ENCODE results near the gene SCN5A. TPM values are rescaled to one million over a fixed set of nuclear protein-coding genes. Genes with fewer than 3 reads are reported as not detected.

The SCN5A gene
- total RNA-seq, 1 experiment from 2014 or later = 11.5 TPM

- Histone ChIP-seq H3K4me1 (ENCODE audit: control insufficient read depth in 1 of 2, insufficient read depth in 2 of 2, low read length in 2 of 2) (peaks cover 3 to 23% of the 10 kb centered on the region in 2 experiments), H3K36me3 (ENCODE audit: control insufficient read depth in 1 of 2, insufficient read depth in 2 of 2, low read length in 2 of 2) (no peaks in the 10 kb centered on the region), H3K9me3 (ENCODE audit: control insufficient read depth in 1 of 2, insufficient read depth in 1 of 2, low read depth in 1 of 2, low read length in 2 of 2) (no peaks in the 10 kb centered on the region), H3K9ac (ENCODE audit: low read length) (no peak overlapping the region), H3K4me3 (replicated peaks in 1 of 2; ENCODE audit: low read depth in 1 of 2, low read length in 2 of 2) (no peak overlapping the region), H4K20me1 (ENCODE audit: insufficient read depth) (no peaks in the 10 kb centered on the region), H3K79me2 (ENCODE audit: insufficient read depth, low read length) (no peaks in the 10 kb centered on the region), H3K27me3 (ENCODE audit: insufficient read depth, low read length) (no peaks in the 10 kb centered on the region), H3K27ac (ENCODE audit: low read depth, low read length) (no peak overlapping the region), H3K4me2 (ENCODE audit: low read length) (no peak overlapping the region), H2AFZ (ENCODE audit: low read depth, low read length, poor library complexity, severe bottlenecking) (no peak overlapping the region), H3K9me2 (ENCODE audit: insufficient read depth) (no peaks in the 10 kb centered on the region)
- CTCF ChIA-PET = interaction anchor here (1.1 to 1.3 kb wide), 2 partner anchors 14 to 27 kb away, joined by 3 to 4 read pairs; no protein-coding TSS in a partner anchor
- ATAC-seq (no peak), DNase-seq (ENCODE audit: low read depth, low spot score) (no peak)
- RAD21 ChIA-PET (ENCODE audit: low non-redundant PET in 1 of 2, low total read pairs in 2 of 2, uncharacterized antibody in 2 of 2, unreplicated experiment in 2 of 2) = no interaction called here
- intact Hi-C loops (cut with micrococcal nuclease) = no loop called here
- TF ChIP-seq JUND (IDR thresholded peaks at IDR 0.05) (no peak), ATF3 (IDR thresholded peaks at IDR 0.05) (no peak), EGR1 (IDR thresholded peaks at IDR 0.05; ENCODE audit: low read depth) (no peak), CTCF (IDR thresholded peaks at IDR 0.05 in 2 of 3, conservative IDR thresholded peaks at IDR 0.05 in 1 of 3; ENCODE audit: borderline replicate concordance in 1 of 3, insufficient read depth in 1 of 3, low read depth in 2 of 3, low read length in 2 of 3) (no peak), POLR2A (IDR thresholded peaks at IDR 0.05; ENCODE audit: borderline replicate concordance, extremely low read depth, insufficient read depth, insufficient read length) (no peak), REST (IDR thresholded peaks at IDR 0.05; ENCODE audit: low read depth) (no peak)
- BruUV-seq (replicated peaks) = no TSS peak
- POLR2A ChIA-PET = no interaction called here
These were observed 20.7 kb downstream of the SCN5A start for GRCh38 chr3:38628835-38629234.
